ENCODE measurements around the gene PXDN.

The PXDN gene

GRCh38 chr2:1607971-1608688, 136.2 kb downstream of the PXDN start:
- no peak for DNase-seq

GRCh38 chr2:1607236-1607920, 136.9 kb downstream of the PXDN start:
- DNase-seq, result no peak

GRCh38 chr2:1606421-1607235, 137.7 kb downstream of the PXDN start:
- DNase-seq, result no peak

GRCh38 chr2:1606046-1606400, 138.3 kb downstream of the PXDN start:
- DNase-seq, result no peak

GRCh38 chr2:1605102-1606045, 138.9 kb downstream of the PXDN start:
- no peak for DNase-seq

- no peak for DNase-seq
Measured at GRCh38 chr2:1603521-1603920, 140.8 kb downstream of the PXDN start.

GRCh38 chr2:1603059-1603458, 141.3 kb downstream of the PXDN start:
- DNase-seq, result no peak

- no peak for DNase-seq
Measured at GRCh38 chr2:1602278-1603010, 141.9 kb downstream of the PXDN start.

GRCh38 chr2:1601471-1602277, 142.6 kb downstream of the PXDN start:
- no peak for DNase-seq

GRCh38 chr2:1601067-1601412, 143.3 kb downstream of the PXDN start:
- DNase-seq, result no peak

- no peak for DNase-seq
Measured at GRCh38 chr2:1600191-1601066, 143.9 kb downstream of the PXDN start.

GRCh38 chr2:1599301-1600085, 144.8 kb downstream of the PXDN start:
- no peak for DNase-seq

- no peak for DNase-seq
Measured at GRCh38 chr2:1598800-1599199, 145.5 kb downstream of the PXDN start.

GRCh38 chr2:1598041-1598710, 146.1 kb downstream of the PXDN start:
- DNase-seq, result no peak

- DNase-seq, result no peak
Measured at GRCh38 chr2:1595274-1595673, 149.0 kb downstream of the PXDN start.

- DNase-seq, result no peak
Measured at GRCh38 chr2:1594373-1595171, 149.7 kb downstream of the PXDN start.

GRCh38 chr2:1594123-1594372, 150.3 kb downstream of the PXDN start:
- peak; percentile 37 for DNase-seq

Data from NCI-H2171 treated with DMSO at 0.1 percent for 48 hours (cell line).